HG03520 (cell line): ENCODE data around the gene ZNF607.
"Not testable (repeated sequence)": the region's sequence is repeated elsewhere in the genome, so short reads cannot be mapped to it uniquely, and the experiment has no call there.

Source experiments
- ATAC-seq: cut with Tn5 transposase; IDR thresholded peaks from one replicate; pipeline ENCODE4 v1.9.1; 2021; ENCODE audit warnings: mild to moderate bottlenecking, moderate library complexity; ENCODE audit not compliant: unreplicated experiment

Gene ZNF607

GRCh38 chr19:37719111-37719926, at the start of gene ZNF607:
Gene ZNF607 (minus strand): TSS chr19:37719761. CDS start chr19:37711618, 8,143 bp downstream.
- peak; percentile 89 for ATAC-seq

- no peak for ATAC-seq
Measured at GRCh38 chr19:37763488-37763887, 43.9 kb upstream of the ZNF607 start.

GRCh38 chr19:37757683-37758082, 38.1 kb upstream of the ZNF607 start:
- ATAC-seq, result not testable (repeated sequence)

- ATAC-seq, result no peak
Measured at GRCh38 chr19:37738371-37738770, 18.8 kb upstream of the ZNF607 start.

- no peak for ATAC-seq
Measured at GRCh38 chr19:37725181-37725580, 5.6 kb upstream of the ZNF607 start.

GRCh38 chr19:37719927-37720265, 335 bp upstream of the ZNF607 start:
- no peak for ATAC-seq

- ATAC-seq, result no peak
Measured at GRCh38 chr19:37718304-37718703, 1.3 kb downstream of the ZNF607 start.

- ATAC-seq, result no peak
Measured at GRCh38 chr19:37716140-37716539, 3.4 kb downstream of the ZNF607 start.

- ATAC-seq, result no peak
Measured at GRCh38 chr19:37706052-37706605, 13.4 kb downstream of the ZNF607 start.

- ATAC-seq, result no peak
Measured at GRCh38 chr19:37699057-37699456, 20.5 kb downstream of the ZNF607 start.

GRCh38 chr19:37698216-37698615, 21.3 kb downstream of the ZNF607 start:
- no peak for ATAC-seq

GRCh38 chr19:37695144-37695899, 24.2 kb downstream of the ZNF607 start:
- no peak for ATAC-seq

GRCh38 chr19:37692956-37693620, 26.5 kb downstream of the ZNF607 start:
- no peak for ATAC-seq

GRCh38 chr19:37691881-37692504, 27.6 kb downstream of the ZNF607 start:
- no peak for ATAC-seq

GRCh38 chr19:37683520-37683919, 36.0 kb downstream of the ZNF607 start:
- no peak for ATAC-seq

- ATAC-seq, result no peak
Measured at GRCh38 chr19:37669450-37669914, 50.1 kb downstream of the ZNF607 start.

GRCh38 chr19:37657157-37657556, 62.4 kb downstream of the ZNF607 start:
- ATAC-seq, result not testable (repeated sequence)

GRCh38 chr19:37655689-37656371, 63.7 kb downstream of the ZNF607 start:
- no peak for ATAC-seq

GRCh38 chr19:37655301-37655688, 64.3 kb downstream of the ZNF607 start, which contains the start of gene ZFP30:
Gene ZFP30 (minus strand): TSS chr19:37655465. CDS start chr19:37647822, 7,643 bp downstream.
- no peak for ATAC-seq
